ENCODE results near the gene GIGYF1.
"Not testable (repeated sequence)": the region's sequence is repeated elsewhere in the genome, so short reads cannot be mapped to it uniquely, and the experiment has no call there.

GIGYF1 gene

DNA sequence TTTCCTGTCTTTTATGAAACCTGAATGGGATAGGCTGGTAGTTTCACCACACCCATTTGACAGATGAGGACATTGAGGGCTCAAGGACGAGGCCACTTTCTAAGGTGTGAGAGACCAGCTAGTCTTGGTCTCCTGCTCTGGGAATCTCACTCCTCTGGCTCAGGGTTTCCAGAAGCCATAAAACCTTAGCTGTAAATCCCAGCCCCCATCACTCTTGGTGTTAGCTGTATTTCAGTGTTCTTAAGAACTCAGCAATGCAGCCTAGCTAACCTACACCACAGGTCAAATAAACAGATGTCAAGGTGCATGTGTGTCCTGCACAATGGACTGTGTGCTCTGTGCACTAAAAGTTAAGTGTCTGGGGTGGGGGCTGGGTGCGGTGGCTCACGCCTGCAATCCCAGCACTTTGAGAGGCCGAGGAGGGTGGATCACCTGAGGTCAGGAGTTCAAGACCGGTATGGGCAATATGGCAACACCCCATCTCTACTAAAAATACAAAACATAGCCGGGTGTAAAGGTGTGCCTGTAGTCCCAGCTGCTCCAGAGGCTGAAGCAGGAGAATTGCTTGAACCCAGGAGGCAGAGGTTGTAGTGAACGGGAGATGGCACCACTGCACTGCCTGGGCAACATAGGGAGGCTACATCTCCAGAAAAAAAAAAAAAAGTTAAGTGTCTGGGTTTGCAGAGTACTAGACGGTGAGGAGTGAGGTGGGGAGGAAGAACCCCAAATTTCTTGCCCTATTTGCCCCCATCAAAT is 25.7 kb upstream of the GIGYF1 start:
- H3K79me2 ChIP-seq (ENCODE audit: low read length) = no peaks in the 10 kb centered on the region
- TF ChIP-seq EZH2phosphoT487 (IDR thresholded peaks at IDR 0.05; ENCODE audit: low read length) = no peak
- no peak overlapping the region for H3K27ac ChIP-seq (ENCODE audit: low read length)
- no peaks in the 10 kb centered on the region for H3K9me3 ChIP-seq (replicated peaks; ENCODE audit: insufficient read depth, low read length)
- H4K20me1 ChIP-seq (ENCODE audit: insufficient read depth, low read length) = no peaks in the 10 kb centered on the region
- H3K9me2 ChIP-seq (replicated peaks; ENCODE audit: insufficient read depth, low read length) = no peaks in the 10 kb centered on the region
- H3K27me3 ChIP-seq (replicated peaks; ENCODE audit: insufficient read depth, low read length) = peaks cover 92% of the 10 kb centered on the region
- no peaks in the 10 kb centered on the region for H3K4me1 ChIP-seq (ENCODE audit: low read length)
- no peaks in the 10 kb centered on the region for H3F3A ChIP-seq (ENCODE audit: insufficient read depth, low read length)
- H3K9ac ChIP-seq (ENCODE audit: low read length) = no peak overlapping the region
- no peak for DNase-seq
- H2AFZ ChIP-seq (ENCODE audit: low read length) = no peak overlapping the region
- H3K4me3 ChIP-seq (ENCODE audit: low read length) = no peak overlapping the region
- no peaks in the 10 kb centered on the region for H3K36me3 ChIP-seq (replicated peaks; ENCODE audit: insufficient read depth, low read length)
- no peak overlapping the region for H3K4me2 ChIP-seq (ENCODE audit: low read depth, low read length)

DNA sequence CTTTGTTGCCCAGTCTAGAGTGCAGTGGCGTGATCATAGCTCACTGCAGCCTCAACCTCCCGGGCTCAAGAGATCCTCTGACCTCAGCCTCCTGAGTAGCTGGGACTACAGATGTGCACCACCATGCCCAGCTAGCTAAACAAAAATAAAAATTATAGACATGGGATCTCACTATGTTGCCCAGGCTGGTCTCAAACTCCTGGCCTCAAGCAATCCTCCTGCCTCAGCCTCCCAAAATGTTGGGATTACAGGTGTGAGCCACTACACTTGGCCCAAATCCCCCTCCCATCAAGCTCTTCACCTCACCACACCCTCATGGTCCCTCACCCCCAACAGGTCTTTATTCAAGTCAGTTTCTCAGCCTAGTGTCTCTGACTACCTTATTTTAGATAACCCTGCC is 23.0 kb upstream of the GIGYF1 start:
- H3K4me3 ChIP-seq (ENCODE audit: low read length); DNase-seq; H3K36me3 ChIP-seq (replicated peaks; ENCODE audit: insufficient read depth, low read length); H4K20me1 ChIP-seq (ENCODE audit: insufficient read depth, low read length); H3K9me3 ChIP-seq (replicated peaks; ENCODE audit: insufficient read depth, low read length); H2AFZ ChIP-seq (ENCODE audit: low read length); H3K9ac ChIP-seq (ENCODE audit: low read length); H3K27ac ChIP-seq (ENCODE audit: low read length); H3K4me2 ChIP-seq (ENCODE audit: low read depth, low read length); H3F3A ChIP-seq (ENCODE audit: insufficient read depth, low read length); H3K9me2 ChIP-seq (replicated peaks; ENCODE audit: insufficient read depth, low read length); H3K4me1 ChIP-seq (ENCODE audit: low read length); H3K79me2 ChIP-seq (ENCODE audit: low read length): not testable (repeated sequence)
- H3K27me3 ChIP-seq (replicated peaks; ENCODE audit: insufficient read depth, low read length) = peaks cover 72% of the 10 kb centered on the region

DNA sequence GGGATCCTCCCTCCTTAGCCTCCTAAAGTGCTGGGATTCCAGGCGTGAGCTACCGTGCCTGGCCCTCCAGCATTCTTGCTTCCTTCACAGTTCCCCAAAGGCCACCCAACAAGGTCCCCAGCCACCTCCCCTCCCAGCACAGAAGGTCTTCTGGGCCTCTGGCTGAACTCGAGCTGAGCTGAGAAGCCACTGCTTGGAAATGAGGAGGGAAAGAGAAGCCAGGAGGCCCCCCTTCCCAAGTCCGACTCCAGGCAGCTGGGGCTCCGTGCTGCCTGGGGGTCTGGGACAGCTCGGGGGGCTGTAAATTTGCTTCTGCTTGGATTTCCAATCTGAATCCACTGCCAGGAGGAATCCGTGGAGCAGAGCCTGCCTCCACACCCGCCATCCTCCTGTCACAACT is 20.7 kb upstream of the GIGYF1 start:
- TF ChIP-seq, protein P1, sequence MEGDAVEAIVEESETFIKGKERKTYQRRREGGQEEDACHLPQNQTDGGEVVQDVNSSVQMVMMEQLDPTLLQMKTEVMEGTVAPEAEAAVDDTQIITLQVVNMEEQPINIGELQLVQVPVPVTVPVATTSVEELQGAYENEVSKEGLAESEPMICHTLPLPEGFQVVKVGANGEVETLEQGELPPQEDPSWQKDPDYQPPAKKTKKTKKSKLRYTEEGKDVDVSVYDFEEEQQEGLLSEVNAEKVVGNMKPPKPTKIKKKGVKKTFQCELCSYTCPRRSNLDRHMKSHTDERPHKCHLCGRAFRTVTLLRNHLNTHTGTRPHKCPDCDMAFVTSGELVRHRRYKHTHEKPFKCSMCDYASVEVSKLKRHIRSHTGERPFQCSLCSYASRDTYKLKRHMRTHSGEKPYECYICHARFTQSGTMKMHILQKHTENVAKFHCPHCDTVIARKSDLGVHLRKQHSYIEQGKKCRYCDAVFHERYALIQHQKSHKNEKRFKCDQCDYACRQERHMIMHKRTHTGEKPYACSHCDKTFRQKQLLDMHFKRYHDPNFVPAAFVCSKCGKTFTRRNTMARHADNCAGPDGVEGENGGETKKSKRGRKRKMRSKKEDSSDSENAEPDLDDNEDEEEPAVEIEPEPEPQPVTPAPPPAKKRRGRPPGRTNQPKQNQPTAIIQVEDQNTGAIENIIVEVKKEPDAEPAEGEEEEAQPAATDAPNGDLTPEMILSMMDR (IDR thresholded peaks at IDR 0.05; ENCODE audit: low read length) = no peak
- TF ChIP-seq EZH2 (optimal IDR thresholded peaks at IDR 0.05; ENCODE audit: low read depth, low read length) (no peak), EZH2phosphoT487 (IDR thresholded peaks at IDR 0.05; ENCODE audit: low read length) (no peak)
- Histone ChIP-seq H4K20me1 (ENCODE audit: insufficient read depth, low read length) (no peaks in the 10 kb centered on the region), H3F3A (ENCODE audit: insufficient read depth, low read length) (no peaks in the 10 kb centered on the region), H3K27ac (ENCODE audit: low read length) (no peak overlapping the region), H3K79me2 (ENCODE audit: low read length) (no peaks in the 10 kb centered on the region), H2AFZ (ENCODE audit: low read length) (no peak overlapping the region), H3K36me3 (replicated peaks; ENCODE audit: insufficient read depth, low read length) (no peaks in the 10 kb centered on the region), H3K27me3 (replicated peaks; ENCODE audit: insufficient read depth, low read length) (peaks cover 49% of the 10 kb centered on the region), H3K9me3 (replicated peaks; ENCODE audit: insufficient read depth, low read length) (no peaks in the 10 kb centered on the region), H3K9me2 (replicated peaks; ENCODE audit: insufficient read depth, low read length) (no peaks in the 10 kb centered on the region), H3K4me3 (ENCODE audit: low read length) (no peak overlapping the region), H3K9ac (ENCODE audit: low read length) (no peak overlapping the region), H3K4me1 (ENCODE audit: low read length) (no peaks in the 10 kb centered on the region), H3K4me2 (ENCODE audit: low read depth, low read length) (no peak overlapping the region)
- DNase-seq = no peak

DNA sequence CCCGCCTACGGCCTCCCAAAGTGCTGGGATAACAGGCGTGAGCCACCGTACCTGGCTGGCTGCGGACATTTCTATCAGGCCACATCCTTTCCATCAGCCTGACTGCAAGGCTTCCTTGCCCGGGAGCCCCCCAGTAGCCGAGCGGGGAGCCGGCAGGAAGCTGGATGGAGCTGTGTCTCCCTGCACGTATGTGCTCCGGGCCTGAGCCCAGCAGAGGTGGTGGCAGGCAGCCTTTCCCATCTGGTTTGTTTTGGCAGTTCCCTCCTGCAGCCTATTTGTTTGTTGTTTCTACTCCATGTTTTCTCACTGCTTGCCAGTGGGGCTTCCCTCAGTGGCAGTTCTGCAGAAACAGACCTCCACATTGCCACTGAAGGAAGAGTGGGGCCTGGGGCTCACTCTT is 17.3 kb upstream of the GIGYF1 start:
- Histone ChIP-seq H3K9me2 (replicated peaks; ENCODE audit: insufficient read depth, low read length) (no peaks in the 10 kb centered on the region), H3K9ac (ENCODE audit: low read length) (no peak overlapping the region)
- DNase-seq = no peak

More for the DNA sequence above, 17.3 kb upstream of the GIGYF1 start:
- H3K4me2 ChIP-seq (ENCODE audit: low read depth, low read length) = no peak overlapping the region
- TF ChIP-seq, protein P1 (IDR thresholded peaks at IDR 0.05; ENCODE audit: low read length) = no peak
- TF ChIP-seq EZH2 (optimal IDR thresholded peaks at IDR 0.05; ENCODE audit: low read depth, low read length) (no peak), EZH2phosphoT487 (IDR thresholded peaks at IDR 0.05; ENCODE audit: low read length) (no peak)
- H3K9me3 ChIP-seq (replicated peaks; ENCODE audit: insufficient read depth, low read length) = no peaks in the 10 kb centered on the region
- H3K27ac ChIP-seq (ENCODE audit: low read length) = no peak overlapping the region
- H3K4me3 ChIP-seq (ENCODE audit: low read length) = no peak overlapping the region
- peaks cover 24% of the 10 kb centered on the region for H3K27me3 ChIP-seq (replicated peaks; ENCODE audit: insufficient read depth, low read length)
- H3K4me1 ChIP-seq (ENCODE audit: low read length) = 0 out of 2 replicates have a peak, but pooled peaks cover 4% of the 10 kb centered on the region
- peaks cover 11% of the 10 kb centered on the region for H3K79me2 ChIP-seq (ENCODE audit: low read length)
- H2AFZ ChIP-seq (ENCODE audit: low read length) = no peak overlapping the region
- H3K36me3 ChIP-seq (replicated peaks; ENCODE audit: insufficient read depth, low read length) = no peaks in the 10 kb centered on the region; the same call in 1 of the 2 replicates
- no peaks in the 10 kb centered on the region for H3F3A ChIP-seq (ENCODE audit: insufficient read depth, low read length)
- no peaks in the 10 kb centered on the region for H4K20me1 ChIP-seq (ENCODE audit: insufficient read depth, low read length)

Data from MM.1S (cell line).